GM18858 (cell line): Measurements from ENCODE around the gene NLRP9.

Experiments
- ATAC-seq: cut with Tn5 transposase; IDR thresholded peaks from one replicate; pipeline ENCODE4 v1.9.1; 2021; ENCODE audit not compliant: unreplicated experiment

The NLRP9 gene

DNA sequence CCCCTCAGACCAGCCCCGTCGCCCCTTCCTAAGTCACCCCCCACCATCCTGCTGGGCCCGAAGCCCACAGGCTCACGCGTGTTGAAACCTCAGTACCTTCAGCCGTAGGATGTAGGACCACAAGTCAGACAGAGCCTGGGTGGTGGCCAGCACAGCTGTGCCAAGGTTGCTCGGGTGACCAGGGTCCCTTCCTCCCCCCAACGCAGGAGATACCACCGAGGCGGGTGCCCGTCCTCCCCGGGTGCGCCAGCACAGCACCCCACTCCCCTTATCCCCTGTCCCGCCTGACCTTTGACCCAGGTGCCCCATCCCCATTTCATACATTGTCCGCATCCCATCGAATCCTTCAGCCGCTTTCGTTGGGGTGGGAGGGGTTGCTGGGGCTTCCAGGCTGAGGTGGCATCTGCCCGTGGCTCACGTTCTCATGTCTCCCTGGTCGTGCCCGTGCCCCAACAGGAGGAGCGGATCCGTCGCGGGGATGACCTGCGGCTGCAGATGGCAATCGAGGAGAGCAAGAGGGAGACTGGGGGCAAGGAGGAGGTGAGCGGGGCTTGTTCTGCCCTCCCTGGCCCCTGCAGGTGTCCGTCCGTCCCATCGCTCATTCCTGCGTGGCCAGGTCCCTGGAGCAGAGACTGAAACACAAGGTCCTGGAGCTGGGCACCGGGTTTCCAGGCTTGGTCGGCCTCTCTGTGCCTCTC, 48.6 kb downstream of the NLRP9 start:
- ATAC-seq = no peak

DNA sequence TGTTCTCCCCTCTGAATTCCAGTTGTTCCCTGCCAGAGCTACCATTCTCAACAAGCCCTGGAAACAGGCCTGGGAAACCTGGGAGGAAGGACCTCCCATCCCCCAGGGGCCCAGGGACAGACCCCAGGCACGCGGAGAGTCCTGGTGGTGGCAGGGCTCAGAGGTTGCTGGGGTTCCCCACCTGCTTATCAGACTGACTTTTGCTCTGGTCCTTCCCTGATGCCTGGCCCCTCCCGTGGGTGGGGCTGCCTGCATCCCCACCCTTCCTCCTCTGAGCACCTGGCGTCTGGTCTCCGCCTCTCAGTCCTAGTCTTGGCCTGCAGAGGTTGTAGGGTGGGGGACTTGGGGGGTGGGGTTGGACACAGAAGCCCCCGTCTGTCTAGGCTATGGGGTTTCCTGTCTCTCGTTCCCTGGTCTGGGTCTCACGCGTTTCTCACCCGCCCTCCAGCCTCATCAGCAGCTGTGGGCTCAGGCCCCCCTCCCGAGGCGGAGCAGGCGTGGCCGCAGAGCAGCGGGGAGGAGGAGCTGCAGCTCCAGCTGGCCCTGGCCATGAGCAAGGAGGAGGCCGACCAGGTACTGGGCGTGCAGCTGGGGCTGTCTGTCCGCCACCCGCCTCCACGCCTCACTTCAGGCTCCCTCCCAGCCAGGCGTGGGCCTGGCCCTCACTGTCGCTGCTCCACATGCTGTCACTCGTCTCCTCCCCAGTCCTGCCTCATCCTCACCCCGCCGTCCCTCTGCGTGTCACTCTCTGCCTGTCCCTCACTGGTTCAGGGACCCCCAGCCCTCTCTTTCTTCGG, 49.6 kb downstream of the NLRP9 start:
- ATAC-seq = no peak

- ATAC-seq = no peak
Measured at GRCh38 chr19:55687281-55688201, 50.7 kb downstream of the NLRP9 start.

DNA sequence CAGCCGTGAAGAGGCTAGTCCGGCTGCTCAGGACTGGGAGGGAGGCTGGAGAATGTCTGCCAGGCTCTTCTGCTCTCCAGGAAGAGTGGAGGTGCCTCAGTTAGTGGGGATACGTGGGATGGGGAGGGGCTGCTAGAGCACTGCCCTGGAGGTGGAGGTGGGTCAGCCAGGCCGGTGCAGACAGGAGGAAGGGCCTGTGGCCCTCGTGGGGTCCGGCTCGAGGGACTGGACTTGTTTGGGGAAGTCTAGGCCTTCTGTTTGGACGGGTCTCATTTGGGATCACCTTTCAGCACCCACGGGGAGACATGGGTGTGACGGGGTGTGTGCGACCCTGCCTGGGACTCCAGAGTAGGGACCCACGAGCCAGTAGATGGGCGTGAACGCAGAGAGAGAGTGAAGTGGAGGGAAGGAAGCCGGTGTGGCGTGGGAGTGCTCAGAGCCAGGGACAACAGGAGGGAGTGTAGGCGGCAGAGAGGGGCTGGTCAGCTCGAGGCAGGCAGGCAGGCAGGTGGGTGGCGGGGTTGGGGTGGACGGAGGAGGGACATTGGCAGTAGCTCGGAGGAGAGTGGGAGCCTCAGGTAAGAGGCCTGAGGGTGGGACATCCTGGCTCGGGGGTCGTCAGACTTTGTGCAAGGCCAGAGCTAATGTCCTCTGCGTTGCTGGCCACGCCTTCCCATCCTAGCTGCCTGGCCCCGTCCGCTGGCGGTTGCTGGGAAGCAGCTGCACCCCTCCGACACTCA, 51.7 kb downstream of the NLRP9 start:
- no peak for ATAC-seq

GRCh38 chr19:55685776-55686175, 52.4 kb downstream of the NLRP9 start:
- ATAC-seq = no peak

- ATAC-seq = no peak
Measured at GRCh38 chr19:55684946-55685681, 53.1 kb downstream of the NLRP9 start.

DNA sequence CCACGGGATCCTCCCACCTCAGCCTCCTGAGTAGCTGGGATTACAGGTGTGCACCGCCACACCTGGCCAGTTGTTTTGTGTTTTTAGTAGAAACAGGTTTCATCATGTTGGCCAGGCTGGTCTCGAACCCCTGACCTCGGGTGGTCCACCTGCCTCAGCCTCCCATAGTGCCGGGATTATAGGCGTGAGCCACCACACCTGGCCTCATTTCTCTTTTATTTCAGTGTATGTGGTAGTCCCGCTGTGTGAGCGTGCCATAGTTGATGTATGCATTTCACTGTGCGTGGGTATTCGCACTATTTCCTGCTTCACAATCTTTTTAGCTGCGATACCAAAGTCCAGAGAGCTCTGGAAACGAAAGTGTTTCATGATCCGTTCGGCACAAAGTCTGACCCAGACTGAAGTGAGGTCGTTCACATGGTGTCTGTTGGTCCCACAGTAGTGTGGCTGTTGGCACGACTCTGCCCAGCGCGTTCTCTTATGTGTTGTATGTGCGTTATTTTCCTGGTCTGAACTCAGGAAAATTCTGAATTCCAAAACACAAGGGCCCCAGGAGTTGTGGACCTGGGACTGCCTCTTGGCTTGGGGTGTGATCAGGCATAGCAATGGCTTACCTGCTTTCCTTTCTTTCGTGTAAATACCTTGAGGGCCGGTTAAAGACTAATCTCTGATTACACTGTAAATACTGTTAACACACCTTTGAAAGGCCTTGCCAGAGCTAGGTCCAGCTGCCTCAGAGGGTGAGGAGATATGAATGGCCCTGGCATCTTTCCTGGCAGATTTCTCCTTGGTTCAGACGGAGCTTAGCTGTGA, 54.5 kb downstream of the NLRP9 start:
- no peak for ATAC-seq

DNA sequence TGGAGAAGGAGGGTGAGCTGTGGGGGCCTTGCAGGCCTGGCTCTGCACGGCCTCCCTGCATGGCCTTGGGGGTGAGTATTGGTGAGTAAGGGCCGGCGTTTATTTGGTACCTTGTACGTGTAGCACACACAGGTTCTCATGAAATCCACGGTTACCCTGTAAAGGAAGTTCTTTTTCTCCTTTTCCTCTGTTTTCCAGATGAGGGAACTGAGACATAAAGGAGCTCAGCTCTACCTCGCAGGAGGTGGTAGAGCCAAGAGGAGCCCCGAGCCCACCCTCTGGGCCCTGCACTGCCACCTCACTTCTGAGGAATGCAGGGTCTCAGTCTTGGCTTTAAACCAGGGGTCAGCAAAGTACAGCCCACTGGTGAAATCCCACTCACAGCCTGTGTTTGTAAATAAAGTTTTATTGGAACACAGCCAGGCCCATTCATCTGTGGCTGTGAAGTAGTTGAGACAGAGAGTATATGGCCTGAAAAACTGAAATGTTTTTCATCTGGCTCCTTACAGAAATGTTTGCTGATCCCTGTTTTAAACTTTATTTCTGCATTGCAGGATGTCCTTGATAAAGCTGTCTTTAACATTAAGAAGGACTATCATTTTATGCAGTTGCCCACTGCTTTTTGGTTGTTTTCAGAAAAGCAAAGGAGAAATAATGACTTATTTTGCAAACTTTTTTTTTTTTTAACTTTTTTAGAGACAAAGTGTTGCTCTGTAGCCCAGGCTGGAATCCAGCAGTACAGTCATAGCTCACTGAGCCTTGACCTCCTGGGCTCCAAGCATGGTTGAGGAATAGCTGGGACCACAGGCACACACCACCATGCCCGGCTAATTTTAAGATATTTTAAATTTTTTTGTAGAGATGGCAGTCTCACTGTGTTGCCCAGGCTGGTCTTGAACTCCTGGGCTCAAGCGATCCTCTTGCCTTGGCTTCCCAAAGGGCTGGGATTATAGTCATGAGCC, 56.8 kb downstream of the NLRP9 start:
- ATAC-seq = no peak

DNA sequence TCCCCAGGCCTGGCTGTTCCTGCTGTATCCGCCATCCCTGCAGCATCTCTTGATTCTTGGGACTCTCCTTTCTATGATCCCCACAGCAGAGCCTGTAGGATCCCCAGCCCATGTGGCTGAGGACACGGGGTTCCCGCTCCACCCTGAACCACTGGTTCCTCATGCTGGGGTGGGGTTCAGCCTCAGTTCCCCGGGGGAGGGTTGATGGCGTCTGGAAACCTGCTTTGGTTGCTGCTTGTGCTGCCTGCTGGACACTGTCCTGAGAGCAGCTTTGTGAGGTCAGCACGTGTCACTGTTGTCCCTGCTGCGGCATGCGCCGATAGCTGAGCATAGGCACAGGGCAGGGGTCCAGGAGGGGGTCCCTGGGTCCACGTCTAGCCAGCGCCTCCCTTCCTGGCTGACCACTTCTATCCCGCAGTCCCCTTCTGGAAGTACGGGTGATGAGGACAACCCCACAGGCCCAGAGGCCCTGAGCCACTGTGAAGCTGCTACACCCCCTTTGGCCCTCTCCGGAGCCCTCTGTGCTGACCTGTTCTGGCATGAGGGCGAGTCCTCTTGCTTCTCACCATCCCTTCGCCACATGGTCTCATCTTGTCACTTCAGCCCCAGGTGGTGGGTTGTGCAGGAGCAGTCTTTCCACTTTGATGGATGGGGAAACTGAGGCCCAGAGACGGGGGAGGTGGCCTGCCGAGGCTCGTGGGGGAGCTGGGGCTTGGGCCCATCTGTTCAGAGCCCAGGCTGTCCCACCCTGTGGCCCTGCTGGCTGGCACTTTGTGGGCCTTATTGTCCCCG, 57.7 kb downstream of the NLRP9 start:
- no peak for ATAC-seq

DNA sequence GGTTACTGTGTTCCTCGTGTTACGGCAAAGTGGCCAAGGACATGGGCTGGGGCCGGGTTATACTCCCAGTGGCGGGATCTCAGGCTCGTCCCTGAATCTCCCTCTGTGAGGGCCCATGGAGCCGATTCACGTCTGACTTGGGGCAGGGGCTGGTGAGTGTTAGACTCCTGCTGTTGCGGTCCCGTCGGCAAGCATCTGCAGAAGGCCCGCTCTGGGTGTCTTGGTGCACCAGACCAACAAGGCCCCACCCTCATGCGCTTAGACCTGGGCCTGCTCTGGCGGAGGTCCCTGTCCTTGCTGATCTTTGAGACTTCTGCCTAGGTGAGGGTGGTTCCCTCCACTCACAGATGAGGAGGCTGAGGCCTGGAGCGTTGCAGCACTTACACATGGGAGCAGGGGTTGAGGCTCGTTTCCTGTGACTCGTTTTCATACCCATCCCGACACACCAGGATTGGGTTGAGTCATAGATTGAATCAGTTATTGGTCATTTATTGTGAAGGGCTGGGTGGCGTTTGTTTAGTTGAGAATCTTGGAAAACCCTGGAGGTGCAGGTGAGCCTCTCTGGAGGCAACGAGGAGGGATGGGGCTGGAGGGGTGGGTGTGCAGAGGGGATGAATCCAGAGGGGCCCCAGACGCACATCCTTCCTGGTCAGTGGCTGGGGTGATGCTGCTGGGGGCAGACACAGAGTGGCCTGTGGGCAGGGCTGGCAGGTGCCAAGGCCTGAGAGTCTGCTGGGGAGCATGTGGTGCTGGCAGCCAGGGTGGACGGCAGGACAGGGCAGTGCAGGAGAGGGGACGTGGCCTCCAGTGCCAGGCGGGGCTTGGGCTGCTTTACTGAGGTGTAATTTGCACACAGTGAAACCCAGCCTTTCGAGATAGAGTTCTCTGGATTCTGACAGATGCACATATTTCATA, 58.6 kb downstream of the NLRP9 start:
- ATAC-seq = no peak

DNA sequence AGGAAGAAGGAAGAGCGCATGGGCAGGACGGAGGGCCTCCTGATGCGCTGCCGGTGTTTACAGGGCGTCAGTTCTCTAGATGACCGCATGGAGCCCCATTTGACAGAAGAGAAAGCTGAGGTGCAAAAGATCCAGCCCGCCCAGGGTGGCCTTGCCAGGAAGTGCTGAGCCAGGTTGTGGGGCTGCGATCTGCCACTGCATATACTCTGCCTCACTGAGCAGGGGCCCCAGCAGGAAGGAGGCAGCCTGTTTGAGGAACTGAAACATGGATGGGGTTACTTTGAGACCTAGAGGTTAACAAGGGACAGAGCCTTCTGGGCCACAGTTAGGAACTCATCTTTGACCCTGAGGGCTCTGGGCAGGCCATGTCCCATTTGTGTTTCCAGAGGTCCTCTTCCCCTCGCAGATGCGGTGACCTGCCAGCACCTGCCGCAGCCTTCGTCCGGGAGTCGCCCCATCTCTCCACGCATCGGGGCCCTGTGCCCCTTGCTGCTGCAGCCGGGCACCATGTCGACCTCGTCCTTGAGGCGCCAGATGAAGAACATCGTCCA, 60.0 kb downstream of the NLRP9 start:
- peak; percentile 59 for ATAC-seq

GRCh38 chr19:55677572-55678028, 60.6 kb downstream of the NLRP9 start:
- no peak for ATAC-seq

GRCh38 chr19:55676889-55677505, 61.2 kb downstream of the NLRP9 start:
- ATAC-seq = no peak

GRCh38 chr19:55676383-55676782, 61.8 kb downstream of the NLRP9 start:
- no peak for ATAC-seq

DNA sequence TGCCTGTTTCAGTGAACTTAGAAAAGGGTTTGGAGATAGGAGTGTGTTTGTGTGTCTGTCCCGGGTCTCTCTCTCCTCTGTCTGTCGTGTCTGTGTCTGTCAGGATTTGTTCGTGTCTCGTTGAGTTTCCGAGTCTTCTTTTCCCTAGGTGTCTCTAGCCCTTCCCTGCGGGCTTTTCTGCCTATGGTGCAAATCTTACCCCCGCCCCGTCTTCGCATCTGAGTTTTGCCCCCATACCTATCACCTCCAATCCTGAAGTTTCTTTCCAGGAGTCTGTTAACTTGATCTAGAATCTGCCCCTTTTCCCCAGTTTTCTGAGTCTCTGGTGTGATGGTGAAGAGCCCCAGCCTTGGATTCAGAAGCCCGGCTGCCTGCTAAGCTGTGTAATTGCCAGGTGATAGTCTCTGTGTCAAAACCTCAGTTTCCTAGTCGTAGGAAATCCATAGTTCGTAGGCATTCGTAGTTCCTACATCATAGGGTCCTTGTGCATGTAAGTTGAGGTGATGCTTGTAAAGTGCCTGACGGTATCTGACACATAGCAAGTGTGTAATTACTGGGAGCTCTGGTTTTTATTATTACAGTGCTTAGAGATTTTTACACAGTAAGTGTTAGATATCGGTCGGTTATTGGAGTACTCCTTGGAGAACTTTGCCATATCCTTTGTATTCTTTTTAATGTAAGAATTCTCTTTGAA, 62.4 kb downstream of the NLRP9 start:
- no peak for ATAC-seq
